Measurements from ENCODE around the gene DARS2. TPM values are rescaled to one million over a fixed set of nuclear protein-coding genes. Genes with fewer than 3 reads are reported as not detected.

Gene DARS2
- total RNA-seq, 4 donors from 2014 or later, result 5.4 to 8.2 (median 7.1) TPM

DNA sequence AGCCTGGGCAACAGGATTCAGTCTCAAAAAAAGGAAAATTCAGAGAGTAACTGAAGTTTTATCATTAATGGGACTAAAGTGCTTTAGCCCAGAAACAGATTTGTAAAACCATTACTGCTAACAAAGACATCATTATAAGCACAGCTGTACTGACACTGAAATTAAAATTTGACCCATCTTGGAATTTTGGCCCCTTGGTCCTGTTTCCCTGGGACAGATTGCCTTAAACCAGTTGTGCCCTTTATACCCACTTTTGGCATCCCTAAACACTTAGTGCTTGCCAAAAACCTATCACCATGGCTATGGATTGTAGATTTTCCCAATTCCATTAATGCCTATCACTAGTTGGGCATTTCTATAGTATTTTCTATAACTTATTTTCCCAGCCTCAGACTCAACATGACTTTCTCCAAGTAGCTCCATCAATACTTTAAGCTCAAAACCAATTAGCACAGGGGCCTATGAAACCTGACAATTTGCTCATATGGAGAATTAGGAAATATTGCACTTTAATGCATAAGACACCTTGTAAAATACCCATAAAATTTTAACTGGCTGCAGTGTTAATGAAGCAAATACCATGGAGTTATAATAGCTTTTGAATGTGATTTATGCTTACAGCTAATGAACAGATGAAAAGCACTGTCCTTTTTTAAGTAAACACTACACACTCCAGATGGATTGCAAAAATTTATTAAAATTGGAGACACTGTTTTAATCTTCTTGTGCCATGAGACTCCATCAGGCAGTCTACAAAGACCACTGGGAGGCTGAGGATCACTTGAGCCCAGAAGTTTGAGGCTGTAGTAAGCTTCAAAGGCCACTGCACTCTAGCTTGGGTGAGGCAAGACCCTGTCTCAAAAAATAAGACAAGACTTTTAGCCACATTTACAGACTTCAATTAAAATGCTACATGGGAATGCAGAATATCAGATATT is 39.0 kb downstream of the DARS2 start:
- no peak overlapping the region for H3K4me3 ChIP-seq (ENCODE audit: low read depth, poor library complexity, severe bottlenecking)
- intact Hi-C loops (cut with DNase I; ENCODE audit: low total_unique reads), result no loop called here
- TF ChIP-seq CTCF (IDR thresholded peaks at IDR 0.05) (no peak), POLR2A (IDR thresholded peaks at IDR 0.05) (no peak)
- no peak for DNase-seq (ENCODE audit: low spot score in 2 of 2)

DNA sequence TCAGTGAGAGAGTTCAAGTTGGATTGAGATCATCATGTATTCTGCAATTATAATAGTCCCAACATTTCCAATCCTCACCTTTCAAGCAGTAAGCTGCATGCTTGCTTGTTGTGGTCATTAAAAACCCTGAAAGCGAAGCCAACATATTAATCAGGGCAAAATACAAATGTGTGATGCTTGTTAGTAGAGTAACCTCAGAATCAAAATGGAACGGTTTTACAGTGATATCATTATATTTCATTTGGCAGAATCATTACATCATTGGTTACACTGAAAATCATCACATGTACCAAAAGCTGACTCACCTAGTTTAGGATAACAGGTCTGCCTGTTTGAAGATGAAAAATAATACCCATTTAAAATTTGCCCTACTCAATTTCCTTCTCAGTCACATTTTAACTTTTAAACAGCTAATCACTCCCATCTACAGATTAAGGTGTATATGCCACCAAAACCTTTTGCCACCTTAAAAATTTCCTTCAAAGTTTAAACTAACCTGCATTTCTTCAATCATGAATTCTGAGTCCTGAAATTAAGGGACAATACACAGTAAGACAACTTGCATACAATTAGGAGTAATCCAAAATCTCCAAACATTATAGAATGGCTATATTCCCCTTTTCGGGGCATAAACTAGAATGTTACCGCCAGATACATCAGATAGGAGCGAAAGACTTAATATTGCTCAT is 39.9 kb downstream of the DARS2 start:
- no peak for TF ChIP-seq POLR2A (IDR thresholded peaks at IDR 0.05)
- no peak overlapping the region for H3K4me3 ChIP-seq (ENCODE audit: low read depth, poor library complexity, severe bottlenecking)
- intact Hi-C loops (cut with DNase I; ENCODE audit: low total_unique reads), result no loop called here
- WGBS, 2 donors, result 82 to 87% methylated on average over 5 of the region's 5 CpGs
- no peak for DNase-seq (ENCODE audit: low spot score in 2 of 2)

DNA sequence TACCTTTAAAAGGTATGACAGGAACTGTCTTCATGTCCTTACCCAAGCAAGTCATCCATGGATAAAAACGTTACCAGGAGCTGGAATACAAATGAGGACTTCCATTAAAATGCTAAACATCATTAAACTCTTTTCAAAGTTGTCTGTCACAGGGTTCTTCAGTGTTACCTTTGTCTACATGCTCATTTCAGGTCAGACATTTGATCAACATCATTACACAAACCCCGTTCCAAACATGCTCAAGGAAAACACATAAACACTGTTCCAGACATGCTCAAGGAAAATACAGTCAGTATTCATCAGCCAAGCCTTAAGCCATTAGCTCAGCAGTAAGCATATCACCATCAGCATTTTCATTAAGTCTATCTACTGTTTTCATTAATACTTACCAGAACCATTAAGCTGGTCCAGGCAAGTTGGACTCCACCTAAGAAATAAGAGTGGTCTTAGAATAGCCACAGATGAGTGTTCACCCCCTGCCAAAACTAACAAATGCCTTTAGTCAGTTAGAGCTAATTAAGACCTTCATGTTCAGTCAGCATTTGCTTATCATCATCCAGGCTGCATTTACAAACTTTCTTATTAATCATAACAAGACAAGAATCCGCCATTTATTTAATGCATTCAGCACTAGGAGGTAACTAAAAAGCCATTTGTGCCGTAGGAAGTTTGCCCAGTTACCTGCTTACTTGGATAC is 41.1 kb downstream of the DARS2 start:
- 30 to 42% methylated on average over 4 of the region's 4 CpGs for WGBS, 2 donors
- no peak for DNase-seq (ENCODE audit: low spot score in 2 of 2)
- TF ChIP-seq CTCF (IDR thresholded peaks at IDR 0.05), result no peak
- no peak for TF ChIP-seq POLR2A (IDR thresholded peaks at IDR 0.05)
- intact Hi-C loops (cut with DNase I; ENCODE audit: low total_unique reads), result no loop called here
- H3K4me3 ChIP-seq (ENCODE audit: low read depth, poor library complexity, severe bottlenecking), result no peak overlapping the region

- TF ChIP-seq POLR2A (IDR thresholded peaks at IDR 0.05) (no peak), CTCF (IDR thresholded peaks at IDR 0.05) (no peak)
- DNase-seq (ENCODE audit: low spot score in 2 of 2), result no peak
- intact Hi-C loops (cut with DNase I; ENCODE audit: low total_unique reads), result no loop called here
- 20 to 26% methylated on average over 2 of the region's 2 CpGs for WGBS, 2 donors
- H3K4me3 ChIP-seq (ENCODE audit: low read depth, poor library complexity, severe bottlenecking), result peak overlapping the region; percentile 69
Observed at GRCh38 chr1:173866413-173867115, 42.1 kb downstream of the DARS2 start.

- 4 to 7% methylated on average over 32 of the region's 32 CpGs for WGBS, 2 donors
- peak in 1 of 2 donors; percentile 87 for DNase-seq (ENCODE audit: low spot score in 2 of 2)
- no peak for TF ChIP-seq CTCF (IDR thresholded peaks at IDR 0.05)
- TF ChIP-seq POLR2A (IDR thresholded peaks at IDR 0.05), result no peak
- intact Hi-C loops (cut with DNase I; ENCODE audit: low total_unique reads), result no loop called here
- H3K4me3 ChIP-seq (ENCODE audit: low read depth, poor library complexity, severe bottlenecking), result peak overlapping the region; percentile 69
Observed at GRCh38 chr1:173867141-173867752, 42.8 kb downstream of the DARS2 start.
